Measurements from ENCODE around the gene RANBP17.

Gene RANBP17

GRCh38 chr5:171236651-171237050 lies 374.8 kb downstream of the RANBP17 start:
- DNase-seq (ENCODE audit: low read depth in 2 of 3, low spot score in 1 of 3), result no peak

- no peak for DNase-seq (ENCODE audit: low read depth in 2 of 3, low spot score in 1 of 3)
These were observed 380.7 kb downstream of the RANBP17 start for GRCh38 chr5:171242521-171242920.

DNA sequence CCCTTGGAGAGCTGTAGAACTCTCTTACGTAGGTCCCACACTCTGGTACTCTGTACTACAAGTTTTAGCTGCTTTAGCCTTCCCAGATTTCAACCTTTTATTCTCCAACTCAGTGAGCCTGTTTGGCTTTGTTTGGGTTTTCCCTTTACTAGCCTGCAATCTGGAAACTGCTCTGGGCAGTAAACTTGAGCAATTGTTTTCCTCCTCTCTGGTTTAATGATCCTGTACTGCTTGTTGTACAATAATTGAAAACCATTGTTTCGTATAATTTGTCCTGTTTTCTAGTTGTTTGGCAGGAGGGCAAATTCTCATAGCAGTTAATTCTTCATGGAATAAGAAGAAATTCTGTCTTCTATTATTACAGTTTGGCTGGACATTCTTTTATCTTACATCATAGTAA lies 384.4 kb downstream of the RANBP17 start:
- no peak for DNase-seq (ENCODE audit: low read depth in 2 of 3, low spot score in 1 of 3)

GRCh38 chr5:171249460-171249859 lies 387.6 kb downstream of the RANBP17 start:
- no peak for DNase-seq (ENCODE audit: low read depth in 2 of 3, low spot score in 1 of 3)

DNA sequence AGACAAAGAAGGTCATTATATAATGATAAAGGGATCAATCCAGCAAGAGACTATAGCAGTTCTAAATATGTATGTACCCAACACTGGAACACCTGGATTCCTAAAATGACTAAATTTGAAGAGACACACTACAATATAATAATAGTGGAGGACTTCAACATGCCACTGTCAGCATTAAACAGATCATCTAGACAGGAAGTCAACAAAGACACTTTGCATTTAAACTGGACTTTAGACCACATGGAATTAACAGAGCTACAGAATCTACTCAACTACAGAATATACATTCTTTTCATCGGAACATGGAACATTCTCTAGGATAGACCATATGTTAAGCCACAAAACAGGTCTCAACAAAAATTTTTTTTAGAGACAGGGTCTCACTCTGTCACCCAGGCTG lies 388.9 kb downstream of the RANBP17 start:
- DNase-seq (ENCODE audit: low read depth in 2 of 3, low spot score in 1 of 3), result no peak

- DNase-seq (ENCODE audit: low read depth in 2 of 3, low spot score in 1 of 3), result no peak
These were observed 389.7 kb downstream of the RANBP17 start for GRCh38 chr5:171251519-171251918.

- DNase-seq (ENCODE audit: low read depth in 2 of 3, low spot score in 1 of 3), result no peak
These were observed 390.9 kb downstream of the RANBP17 start for GRCh38 chr5:171252674-171253073.

DNA sequence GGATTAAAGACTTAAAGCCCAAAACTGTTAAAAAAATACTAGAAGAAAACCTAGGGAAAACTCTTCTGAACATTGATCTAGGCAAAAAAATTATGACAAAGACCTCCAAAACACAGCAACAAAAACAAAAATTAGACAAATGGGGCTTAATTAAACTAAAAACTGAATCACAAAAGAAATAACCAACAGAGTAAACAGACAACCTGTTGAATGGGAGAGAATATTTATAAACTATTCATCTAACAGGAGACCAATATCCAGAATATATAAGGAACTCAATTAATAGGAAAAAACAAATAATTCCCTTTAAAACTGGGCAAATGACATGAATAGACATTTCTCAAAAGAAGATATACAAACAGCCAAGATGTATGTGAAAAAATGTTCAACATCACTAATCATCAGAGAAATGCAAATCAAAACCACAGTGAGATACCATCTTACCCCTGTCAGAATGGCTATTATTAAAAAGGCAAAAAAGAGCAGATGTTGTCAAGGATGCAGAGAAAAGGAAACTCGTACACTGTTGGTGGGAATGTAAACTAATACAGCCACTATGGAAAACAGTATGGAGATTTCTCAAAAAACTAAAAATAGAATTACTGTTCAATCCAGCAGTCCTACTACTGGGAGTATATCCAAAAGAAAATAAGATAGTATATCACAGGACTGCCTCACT lies 397.1 kb downstream of the RANBP17 start:
- DNase-seq (ENCODE audit: low read depth in 2 of 3, low spot score in 1 of 3), result no peak

DNA sequence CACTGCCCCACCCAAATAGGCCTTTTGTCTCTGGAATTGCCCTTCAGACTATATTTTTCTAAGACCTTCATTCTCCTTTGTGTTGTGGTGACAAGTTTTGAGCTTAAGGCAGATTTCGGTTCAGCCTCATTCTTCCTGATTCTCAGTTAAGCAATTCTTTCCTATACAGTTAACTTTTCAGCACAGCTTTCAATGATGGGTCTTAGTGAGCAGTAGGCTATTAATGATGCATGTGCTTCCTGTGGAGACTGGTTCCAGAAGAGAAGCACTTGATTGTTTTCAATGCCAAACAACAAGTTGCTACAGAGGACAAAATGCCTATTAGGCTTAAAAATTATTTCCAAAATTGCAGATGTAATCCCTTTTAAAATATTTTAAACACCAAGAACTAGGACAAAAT lies 399.5 kb downstream of the RANBP17 start:
- DNase-seq (ENCODE audit: low read depth in 2 of 3, low spot score in 1 of 3), result no peak

DNA sequence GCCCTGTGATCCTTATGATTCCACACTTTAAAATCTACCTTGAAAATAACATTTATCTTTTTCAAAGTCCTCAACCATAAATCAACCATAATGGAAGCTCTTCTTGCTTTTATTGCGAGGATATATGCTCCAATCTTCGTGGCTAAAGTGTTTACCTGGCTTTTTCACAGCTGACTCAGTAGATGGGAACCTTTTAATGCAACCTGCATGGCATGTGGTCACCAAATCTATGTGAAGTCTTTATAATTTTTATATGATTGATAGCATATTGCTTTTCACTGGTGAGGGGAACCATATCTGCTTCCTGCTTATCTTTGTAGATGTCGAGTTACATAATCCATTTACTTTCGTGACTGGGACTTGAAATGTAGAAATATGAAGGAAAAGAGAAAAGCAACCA lies 400.1 kb downstream of the RANBP17 start:
- DNase-seq (ENCODE audit: low read depth in 2 of 3, low spot score in 1 of 3), result no peak

DNA sequence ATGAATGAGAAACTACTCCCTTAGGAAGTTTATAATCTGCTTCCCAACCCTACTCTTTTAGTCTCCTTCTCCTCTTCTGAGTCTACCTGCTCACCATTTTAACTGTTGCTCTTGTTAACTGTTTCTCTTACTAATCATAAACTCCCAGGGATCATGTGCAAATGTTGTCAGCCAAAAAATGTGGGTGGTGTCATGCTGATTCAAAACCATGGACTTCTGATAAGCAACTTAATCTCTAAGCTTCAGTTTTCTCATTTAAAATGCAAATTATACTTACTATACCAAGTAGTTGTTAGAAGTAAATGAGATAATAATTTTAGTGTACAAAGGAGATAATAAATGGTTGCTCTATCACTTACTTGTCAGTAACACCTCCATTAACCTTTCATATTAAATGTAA lies 401.4 kb downstream of the RANBP17 start:
- DNase-seq (ENCODE audit: low read depth in 2 of 3, low spot score in 1 of 3), result no peak

DNA sequence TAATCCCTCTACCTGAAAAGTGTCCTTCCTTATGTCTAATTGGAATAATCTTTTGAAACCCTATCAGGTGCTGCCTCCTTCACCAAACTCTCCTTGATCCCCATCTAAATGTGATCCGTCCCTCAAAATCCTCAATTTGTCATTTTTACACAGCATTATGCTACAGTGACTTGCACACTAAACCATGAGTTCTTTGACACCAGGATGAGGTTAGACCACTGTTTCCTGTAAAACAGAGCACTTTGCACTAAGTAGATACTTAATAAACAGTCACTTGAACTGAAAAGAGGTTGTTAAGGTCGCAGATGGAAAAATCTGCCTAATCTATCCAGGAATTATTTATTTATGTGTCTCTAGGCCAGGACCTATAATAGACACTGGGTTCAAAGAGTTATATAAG lies 403.0 kb downstream of the RANBP17 start:
- no peak for DNase-seq (ENCODE audit: low read depth in 2 of 3, low spot score in 1 of 3)

DNA sequence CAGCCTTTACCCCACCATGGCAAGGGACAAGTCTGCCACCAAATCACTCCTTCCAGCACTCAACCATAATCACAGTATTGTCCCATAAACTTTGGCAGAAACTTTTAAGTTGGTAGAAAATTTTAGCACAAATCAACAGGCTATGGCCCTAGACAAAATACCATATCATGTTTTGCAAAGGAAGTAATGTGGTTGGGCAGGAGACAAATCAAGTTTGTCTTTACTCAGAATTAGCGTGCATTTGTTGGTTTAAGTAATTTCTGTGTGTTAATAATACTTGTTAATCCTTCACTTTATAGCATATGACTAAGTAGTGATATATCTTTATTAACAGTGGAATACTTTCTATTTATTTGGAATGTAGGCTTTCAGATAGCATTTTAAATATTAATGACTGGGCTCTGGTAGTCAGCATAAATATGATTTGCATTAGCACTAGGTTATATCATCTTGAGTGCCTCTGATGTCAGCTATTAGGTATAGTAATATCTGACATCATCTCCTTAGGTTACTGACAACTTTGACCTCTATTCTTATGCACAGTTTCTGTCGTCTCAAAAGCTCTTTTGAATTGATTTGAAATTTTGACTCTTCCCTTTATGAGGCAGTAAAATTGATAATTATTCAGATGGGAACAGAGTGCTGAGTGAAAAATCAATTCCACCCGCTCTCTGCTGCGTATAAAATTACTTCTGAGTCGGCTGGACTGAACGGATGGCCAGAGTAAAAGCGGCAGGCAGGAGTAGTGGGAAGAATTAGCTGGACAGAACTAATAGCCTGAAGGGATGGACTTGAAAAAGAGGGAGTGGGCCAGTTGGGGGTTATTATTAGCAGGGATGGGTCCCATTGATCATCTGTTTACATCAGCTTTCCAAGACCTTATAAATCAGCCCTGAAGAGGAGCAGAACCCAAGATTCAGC lies 407.1 kb downstream of the RANBP17 start:
- DNase-seq (ENCODE audit: low read depth in 2 of 3, low spot score in 1 of 3), result no peak

GRCh38 chr5:171269717-171270116 lies 407.9 kb downstream of the RANBP17 start:
- DNase-seq (ENCODE audit: low read depth in 2 of 3, low spot score in 1 of 3), result no peak

DNA sequence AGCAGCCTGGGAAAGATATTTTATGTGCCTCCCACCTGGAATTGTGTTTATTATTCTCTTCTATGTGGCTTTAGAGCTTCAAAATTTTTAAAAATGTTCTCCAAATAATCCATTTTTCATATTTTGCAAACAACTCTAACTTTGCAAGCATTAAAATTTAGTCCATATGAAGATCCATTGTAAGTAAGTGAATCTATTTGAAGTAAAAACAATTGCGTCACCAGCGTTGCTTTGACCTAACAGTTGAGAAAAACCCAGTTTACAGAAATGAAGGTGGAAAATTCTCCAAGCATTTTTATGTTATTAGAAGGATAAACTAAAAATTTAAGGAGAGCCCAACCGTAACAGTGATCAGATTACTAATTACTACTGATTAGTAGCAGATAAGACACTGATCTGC lies 408.3 kb downstream of the RANBP17 start:
- no peak for DNase-seq (ENCODE audit: low read depth in 2 of 3, low spot score in 1 of 3)

DNA sequence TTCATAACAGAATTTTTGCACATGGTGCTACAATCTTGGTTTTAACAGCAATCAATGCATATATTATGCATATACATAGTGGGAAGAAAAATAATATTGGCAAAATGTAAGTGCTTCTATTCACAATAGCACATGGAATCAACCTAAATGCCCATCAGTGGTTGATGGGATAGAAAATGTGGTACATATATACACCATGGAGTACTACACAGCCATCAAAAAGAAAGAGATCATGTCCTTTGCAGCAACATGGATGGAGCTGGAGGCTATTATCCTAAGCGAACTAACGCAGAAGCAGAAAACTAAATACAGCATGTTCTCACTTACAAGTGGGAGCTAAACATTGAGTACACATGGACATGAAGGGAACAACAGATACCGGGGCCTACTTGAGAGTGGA lies 410.0 kb downstream of the RANBP17 start:
- no peak for DNase-seq (ENCODE audit: low read depth in 2 of 3, low spot score in 1 of 3)

GRCh38 chr5:171272996-171273970 lies 411.5 kb downstream of the RANBP17 start:
- DNase-seq (ENCODE audit: low read depth in 2 of 3, low spot score in 1 of 3), result no peak

DNA sequence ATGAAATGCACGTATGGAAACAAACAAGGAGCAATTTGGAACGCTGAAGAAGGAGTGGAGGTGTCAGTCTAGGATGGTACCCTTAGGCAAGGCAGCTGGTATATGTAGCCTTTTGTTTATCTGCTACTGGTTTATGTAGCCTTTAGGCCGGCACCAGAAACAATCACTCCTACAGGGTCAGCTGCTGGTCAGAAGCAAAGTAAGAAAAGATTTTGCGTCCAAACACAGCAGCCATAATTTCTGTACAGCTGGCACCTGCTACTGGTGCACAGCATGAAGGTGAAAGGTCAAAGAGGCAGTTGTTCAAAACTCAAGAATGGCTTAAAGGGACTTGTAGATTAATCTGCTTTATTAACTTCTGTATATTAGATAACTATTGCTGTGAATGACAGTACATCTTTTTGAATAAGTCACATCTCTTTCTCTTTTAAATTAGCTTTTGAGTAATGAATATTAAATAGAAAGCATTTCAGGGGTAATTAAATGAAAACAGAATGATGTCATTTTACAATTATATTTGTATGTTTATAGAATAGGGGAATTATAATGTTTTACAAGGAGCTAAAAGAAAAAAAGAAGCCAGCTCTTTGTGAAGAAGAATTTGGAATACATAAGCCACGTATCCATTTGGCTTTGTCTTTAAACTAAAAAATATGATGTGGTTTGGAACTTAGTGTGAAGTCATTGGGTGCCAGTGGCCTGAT lies 414.2 kb downstream of the RANBP17 start:
- DNase-seq (ENCODE audit: low read depth in 2 of 3, low spot score in 1 of 3), result no peak

- DNase-seq (ENCODE audit: low read depth in 2 of 3, low spot score in 1 of 3), result no peak
These were observed 421.9 kb downstream of the RANBP17 start for GRCh38 chr5:171283753-171284152.

DNA sequence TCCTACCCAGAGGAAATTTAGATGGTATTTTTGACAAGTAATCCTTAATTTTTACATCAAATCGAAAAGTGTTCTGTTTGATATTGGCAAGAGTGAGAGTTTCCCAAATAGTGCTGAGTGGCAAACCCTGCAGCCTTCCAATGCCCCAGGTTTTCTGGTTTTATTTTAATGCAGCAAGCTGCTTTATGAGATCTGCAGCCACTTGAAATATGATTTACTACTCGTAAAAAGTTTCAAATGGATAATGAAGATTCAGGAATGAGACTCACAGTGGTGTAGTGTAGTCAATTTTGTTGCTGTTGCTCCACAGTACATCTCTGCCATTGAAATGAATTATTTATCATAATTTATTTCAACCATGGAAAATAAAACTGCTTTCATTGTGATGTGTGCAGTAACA lies 423.6 kb downstream of the RANBP17 start:
- DNase-seq (ENCODE audit: low read depth in 2 of 3, low spot score in 1 of 3), result no peak

DNA sequence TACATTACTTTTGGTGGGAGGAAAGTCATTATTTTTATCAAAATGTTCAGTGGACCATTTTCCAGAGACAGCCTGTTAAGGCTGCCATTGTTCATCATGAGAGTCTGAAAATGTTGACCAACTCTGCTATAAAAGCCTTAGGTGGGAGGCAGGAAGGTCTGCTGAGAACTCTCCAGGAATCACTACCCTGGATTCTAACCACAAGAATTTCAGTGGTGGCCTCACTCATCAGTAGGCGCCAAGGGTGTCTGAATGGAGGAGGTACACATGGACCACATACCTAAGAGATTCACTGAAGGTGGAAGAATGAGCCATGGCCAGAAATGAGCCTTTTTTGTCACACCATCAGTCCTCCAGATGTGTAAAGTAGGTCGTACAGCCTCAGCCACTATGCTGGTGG lies 426.2 kb downstream of the RANBP17 start:
- DNase-seq (ENCODE audit: low read depth in 2 of 3, low spot score in 1 of 3), result no peak
